H9 (cell line): ENCODE results near the gene ARHGAP12. TPM values are rescaled to one million over a fixed set of nuclear protein-coding genes. Genes with fewer than 3 reads are reported as not detected.

Source experiments
- DNase-seq: peaks from one replicate; pipeline ENCODE4 v3.0.0-alpha.2; 2017
- H2AFZ ChIP-seq: one replicate; pipeline ENCODE4 v1.6.1; 2013; ENCODE audit warnings: mild to moderate bottlenecking, low read length, control low read depth, moderate library complexity
- H2AK5ac ChIP-seq: 2 replicates; pipeline ENCODE4 v1.6.1; 2013; ENCODE audit warnings: low read length, control low read depth, mixed read lengths; ENCODE audit not compliant: insufficient read length
- H2BK120ac ChIP-seq: one replicate; pipeline ENCODE4 v1.6.1; 2013; ENCODE audit warnings: low read depth, mild to moderate bottlenecking, low read length, control low read depth, inconsistent platforms; ENCODE audit not compliant: poor library complexity, severe bottlenecking
- H2BK12ac ChIP-seq: 2 replicates; pipeline ENCODE4 v1.6.1; 2013; ENCODE audit warnings: low read length, control low read depth, mixed read lengths, low read depth; ENCODE audit not compliant: insufficient read length
- H2BK15ac ChIP-seq: 2 replicates; pipeline ENCODE4 v1.6.1; 2013; ENCODE audit warnings: low read depth, low read length, control low read depth
- H2BK20ac ChIP-seq: one replicate; pipeline ENCODE4 v1.6.1; 2013; ENCODE audit warnings: low read depth, mild to moderate bottlenecking, low read length, control low read depth, inconsistent platforms; ENCODE audit not compliant: poor library complexity, severe bottlenecking
- H2BK5ac ChIP-seq: 2 replicates; pipeline ENCODE4 v1.6.1; 2013; ENCODE audit warnings: low read length, control low read depth, mixed read lengths; ENCODE audit not compliant: insufficient read length
- H3K14ac ChIP-seq: 2 replicates; pipeline ENCODE4 v1.6.1; 2013; ENCODE audit warnings: low read length, control low read depth; ENCODE audit not compliant: insufficient read depth
- H3K18ac ChIP-seq: 2 replicates; pipeline ENCODE4 v1.6.1; 2013; ENCODE audit warnings: low read depth, mild to moderate bottlenecking, mixed read lengths, low read length, control low read depth; ENCODE audit not compliant: insufficient read length
- H3K23ac ChIP-seq: 2 replicates; pipeline ENCODE4 v1.6.1; 2013; ENCODE audit warnings: low read length, control low read depth, mixed read lengths, low read depth; ENCODE audit not compliant: insufficient read length
- H3K23me2 ChIP-seq: 2 replicates; pipeline ENCODE4 v1.6.1; 2013; ENCODE audit warnings: low read depth, mild to moderate bottlenecking, mixed read lengths, low read length, control low read depth; ENCODE audit not compliant: insufficient read length, poor library complexity, severe bottlenecking
- H3K27ac ChIP-seq: 2 replicates; pipeline ENCODE4 v1.5.1; 2013; ENCODE audit warnings: low read length, control low read depth, mixed read lengths, low read depth; ENCODE audit not compliant: insufficient read length
- H3K27me3 ChIP-seq: 2 replicates; pipeline ENCODE4 v1.6.1; 2013; ENCODE audit warnings: low read length, control low read depth, inconsistent platforms; ENCODE audit not compliant: insufficient read depth
- H3K4ac ChIP-seq: 2 replicates; pipeline ENCODE4 v1.6.1; 2013; ENCODE audit warnings: low read depth, mild to moderate bottlenecking, control low read depth, inconsistent platforms, low read length, moderate library complexity
- H3K4me1 ChIP-seq: 2 replicates; pipeline ENCODE4 v1.6.1; 2013; ENCODE audit warnings: low read length, control low read depth, inconsistent platforms; ENCODE audit not compliant: insufficient read depth
- H3K4me2 ChIP-seq: 2 replicates; pipeline ENCODE4 v1.6.1; 2013; ENCODE audit warnings: low read length, control low read depth, mixed read lengths; ENCODE audit not compliant: insufficient read length, insufficient read depth
- H3K56ac ChIP-seq: 2 replicates; pipeline ENCODE4 v1.6.1; 2013; ENCODE audit warnings: low read depth, mild to moderate bottlenecking, mixed read lengths, low read length, control low read depth; ENCODE audit not compliant: insufficient read length
- H3K79me1 ChIP-seq: 2 replicates; pipeline ENCODE4 v1.6.1; 2013; ENCODE audit warnings: low read depth, mild to moderate bottlenecking, moderate library complexity, low read length, control low read depth, inconsistent platforms; ENCODE audit not compliant: insufficient read depth, poor library complexity, severe bottlenecking
- H3K79me2 ChIP-seq: 2 replicates; pipeline ENCODE4 v1.6.1; 2013; ENCODE audit warnings: low read length, control low read depth, inconsistent platforms; ENCODE audit not compliant: insufficient read depth
- H3K9ac ChIP-seq: 2 replicates; pipeline ENCODE4 v1.6.1; 2013; ENCODE audit warnings: low read length, control low read depth, mixed read lengths; ENCODE audit not compliant: insufficient read length; ENCODE audit errors: extremely low read depth
- H3K9me3 ChIP-seq: one replicate; pipeline ENCODE4 v1.6.1; 2013; ENCODE audit warnings: low read depth, low read length, inconsistent platforms; ENCODE audit not compliant: control insufficient read depth
- H3T11ph ChIP-seq: one replicate; pipeline ENCODE4 v1.6.1; 2013; ENCODE audit warnings: mild to moderate bottlenecking, low read length, control low read depth, inconsistent platforms
- H4K20me1 ChIP-seq: one replicate; pipeline ENCODE4 v1.6.1; 2013; ENCODE audit not compliant: control insufficient read depth, insufficient read length, insufficient read depth
- H4K5ac ChIP-seq: 2 replicates; pipeline ENCODE4 v1.6.1; 2013; ENCODE audit warnings: low read depth, mild to moderate bottlenecking, mixed read lengths, low read length, control low read depth; ENCODE audit not compliant: insufficient read length
- H4K8ac ChIP-seq: replicated peaks from 2 replicates; pipeline ENCODE4 v1.6.1; 2013; ENCODE audit warnings: low read length, control low read depth, mixed read lengths, low read depth; ENCODE audit not compliant: insufficient read length
- H4K91ac ChIP-seq: 2 replicates; pipeline ENCODE4 v1.6.1; 2013; ENCODE audit warnings: low read depth, mild to moderate bottlenecking, moderate library complexity, mixed read lengths, low read length, control low read depth; ENCODE audit not compliant: insufficient read length
- H3K27ac Mint-ChIP-seq, 3 experiments: 2 replicates in 2 of 3; 3 replicates in 1 of 3; pipeline ENCODE4 v1.8.0; 2020 to 2021; ENCODE audit warnings: mixed read lengths in 3 of 3, mild to moderate bottlenecking in 1 of 3, moderate library complexity in 1 of 3
- H3K27me3 Mint-ChIP-seq: 2 replicates; pipeline ENCODE4 v1.8.0; 2021; ENCODE audit warnings: low read depth, mild to moderate bottlenecking, moderate library complexity, mixed read lengths
- H3K36me3 Mint-ChIP-seq, 3 experiments: 2 replicates in 2 of 3; 3 replicates in 1 of 3; pipeline ENCODE4 v1.8.0; 2020 to 2021; ENCODE audit warnings: low read depth in 3 of 3, mixed read lengths in 3 of 3; ENCODE audit not compliant: insufficient read depth in 1 of 3
- H3K4me1 Mint-ChIP-seq, 2 experiments: 2 replicates each; pipeline ENCODE4 v1.8.0; 2020; ENCODE audit warnings: mixed read lengths in 2 of 2
- H3K4me3 Mint-ChIP-seq, 2 experiments: 2 replicates in 1 of 2; 3 replicates in 1 of 2; pipeline ENCODE4 v1.8.0; 2020 to 2021; ENCODE audit warnings: mild to moderate bottlenecking in 2 of 2, mixed read lengths in 2 of 2, moderate library complexity in 1 of 2
- H3K9me3 Mint-ChIP-seq, 2 experiments: 2 replicates in 1 of 2; 3 replicates in 1 of 2; pipeline ENCODE4 v1.8.0; 2020; ENCODE audit warnings: mild to moderate bottlenecking in 2 of 2, mixed read lengths in 2 of 2, moderate library complexity in 1 of 2
- WGBS: extraction: QIAGEN DNeasy Blood & Tissue Kit; methylation state at CpG from one replicate; pipeline ENCODE4 v1.1.7; 2013; ENCODE audit warnings: missing lambda C conversion rate, low lambda C conversion rate, mixed read lengths; ENCODE audit not compliant: insufficient read length; ENCODE audit errors: extremely low coverage; 5-methylcytosine and 5-hydroxymethylcytosine counted together
- total RNA-seq: library from RNA; stranded (reverse); gene quantifications from 2 replicates; pipeline ENCODE4 v1.2.1, GENCODE V29; 2021
- TF ChIP-seq, protein P1 (sequence below): fragments of 200-600 bp; sonication (generic); conservative IDR thresholded peaks from 3 replicates; pipeline ENCODE4 v1.8.0; 2021; ENCODE audit warnings: antibody characterized with exemption, mild to moderate bottlenecking

Gene ARHGAP12
- total RNA-seq, 1 experiment from 2014 or later, result 34.3 TPM

DNA sequence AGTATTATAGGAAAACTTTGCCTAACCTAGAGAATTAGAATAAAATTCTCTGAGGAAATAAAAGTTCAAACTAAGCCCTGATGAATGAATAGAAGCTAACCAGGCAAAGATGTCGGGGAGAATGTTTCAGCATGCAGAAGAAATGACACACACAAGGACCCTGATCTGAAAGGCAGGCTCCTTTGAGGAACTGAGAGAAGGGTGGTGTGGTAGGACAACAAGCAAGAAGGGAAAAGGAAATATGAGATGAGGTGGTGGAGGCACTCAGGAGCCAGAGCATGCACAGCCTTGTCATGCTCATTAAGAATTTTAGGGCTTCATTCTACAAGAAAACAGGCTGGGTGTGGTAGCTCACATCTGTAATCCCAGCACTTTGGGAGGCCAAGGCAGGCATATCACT, 90.6 kb downstream of the ARHGAP12 start:
- Histone ChIP-seq H3K79me2 (no peaks in the 10 kb centered on the region), H3K23me2 (no peaks in the 10 kb centered on the region), H2BK12ac (no peak overlapping the region), H3K56ac (no peak overlapping the region), H2AFZ (no peak overlapping the region), H3K9me3 (no peaks in the 10 kb centered on the region), H3K79me1 (no peaks in the 10 kb centered on the region), H4K91ac (no peak overlapping the region), H3K27ac (no peak overlapping the region), H3K27me3 (no peaks in the 10 kb centered on the region), H2BK15ac (no peak overlapping the region), H3K4me1 (no peaks in the 10 kb centered on the region), H2BK20ac (no peak overlapping the region), H2BK5ac (no peak overlapping the region), H4K8ac (no peak overlapping the region), H3K4me2 (no peak overlapping the region), H4K5ac (no peak overlapping the region), H3K18ac (no peak overlapping the region), H3K4ac (no peak overlapping the region), H3T11ph (no peak overlapping the region), H2BK120ac (no peak overlapping the region), H2AK5ac (no peak overlapping the region), H3K9ac (no peak overlapping the region), H4K20me1 (no peaks in the 10 kb centered on the region), H3K14ac (no peak overlapping the region), H3K23ac (no peak overlapping the region)
- TF ChIP-seq, protein P1, sequence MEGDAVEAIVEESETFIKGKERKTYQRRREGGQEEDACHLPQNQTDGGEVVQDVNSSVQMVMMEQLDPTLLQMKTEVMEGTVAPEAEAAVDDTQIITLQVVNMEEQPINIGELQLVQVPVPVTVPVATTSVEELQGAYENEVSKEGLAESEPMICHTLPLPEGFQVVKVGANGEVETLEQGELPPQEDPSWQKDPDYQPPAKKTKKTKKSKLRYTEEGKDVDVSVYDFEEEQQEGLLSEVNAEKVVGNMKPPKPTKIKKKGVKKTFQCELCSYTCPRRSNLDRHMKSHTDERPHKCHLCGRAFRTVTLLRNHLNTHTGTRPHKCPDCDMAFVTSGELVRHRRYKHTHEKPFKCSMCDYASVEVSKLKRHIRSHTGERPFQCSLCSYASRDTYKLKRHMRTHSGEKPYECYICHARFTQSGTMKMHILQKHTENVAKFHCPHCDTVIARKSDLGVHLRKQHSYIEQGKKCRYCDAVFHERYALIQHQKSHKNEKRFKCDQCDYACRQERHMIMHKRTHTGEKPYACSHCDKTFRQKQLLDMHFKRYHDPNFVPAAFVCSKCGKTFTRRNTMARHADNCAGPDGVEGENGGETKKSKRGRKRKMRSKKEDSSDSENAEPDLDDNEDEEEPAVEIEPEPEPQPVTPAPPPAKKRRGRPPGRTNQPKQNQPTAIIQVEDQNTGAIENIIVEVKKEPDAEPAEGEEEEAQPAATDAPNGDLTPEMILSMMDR, result no peak
- peaks cover 0 to 3% (median 0%) of the 10 kb centered on the region in 3 experiments; a peak in 2 of 7 replicates for H3K36me3 Mint-ChIP-seq
- no peaks in the 10 kb centered on the region for H3K27me3 Mint-ChIP-seq
- peaks cover 9 to 10% of the 10 kb centered on the region in 2 experiments for H3K4me1 Mint-ChIP-seq
- no peak for DNase-seq
- no peaks in the 10 kb centered on the region for H3K9me3 Mint-ChIP-seq
- H3K4me3 Mint-ChIP-seq, result no peak overlapping the region
- WGBS, result no CpG with 5 or more reads among the region's 1 CpG
- peak overlapping the region; percentile 24 to 86 (median 61); a peak in 4 of 7 replicates for H3K27ac Mint-ChIP-seq
